Mesenchymal stem cell (in vitro differentiated cells and primary cell): ENCODE results near the gene TMEM81.

Experiments used
- DNase-seq: peaks from one replicate; pipeline ENCODE4 v3.0.0-alpha.2; 2013
- H2AFZ ChIP-seq: one replicate; pipeline ENCODE4 v1.6.1; 2013; ENCODE audit warnings: low read depth, mild to moderate bottlenecking, control low read depth, inconsistent platforms, low read length, moderate library complexity
- H2AK5ac ChIP-seq: 2 replicates; pipeline ENCODE4 v1.6.1; 2013; ENCODE audit warnings: low read length, moderate library complexity, mild to moderate bottlenecking, inconsistent platforms; ENCODE audit not compliant: severe bottlenecking
- H2BK120ac ChIP-seq: one replicate; pipeline ENCODE4 v1.6.1; 2013; ENCODE audit warnings: low read depth, mild to moderate bottlenecking, inconsistent platforms, low read length, moderate library complexity
- H2BK12ac ChIP-seq, 2 experiments: one replicate each; pipeline ENCODE4 v1.6.1; 2013; ENCODE audit warnings: inconsistent platforms in 2 of 2, low read length in 2 of 2, mild to moderate bottlenecking in 2 of 2, moderate library complexity in 2 of 2, control low read depth in 1 of 2
- H2BK15ac ChIP-seq: one replicate; pipeline ENCODE4 v1.6.1; 2013; ENCODE audit warnings: mild to moderate bottlenecking, low read depth, inconsistent platforms; ENCODE audit not compliant: poor library complexity, severe bottlenecking
- H2BK5ac ChIP-seq: 2 replicates; pipeline ENCODE4 v1.6.1; 2013; ENCODE audit warnings: low read depth, mild to moderate bottlenecking, low read length, control low read depth, inconsistent platforms; ENCODE audit not compliant: poor library complexity, severe bottlenecking
- H3K14ac ChIP-seq, 2 experiments: one replicate each; pipeline ENCODE4 v1.6.1; 2013; ENCODE audit warnings: inconsistent platforms in 2 of 2, low read length in 2 of 2, control low read depth in 1 of 2, mild to moderate bottlenecking in 1 of 2, moderate library complexity in 1 of 2
- H3K18ac ChIP-seq, 2 experiments: one replicate each; pipeline ENCODE4 v1.6.1; 2013; ENCODE audit warnings: inconsistent platforms in 2 of 2, low read length in 2 of 2, control low read depth in 1 of 2, low read depth in 1 of 2, mild to moderate bottlenecking in 1 of 2
- H3K23ac ChIP-seq, 2 experiments: one replicate each; pipeline ENCODE4 v1.6.1; 2013; ENCODE audit warnings: inconsistent platforms in 2 of 2, low read length in 2 of 2, mild to moderate bottlenecking in 2 of 2, moderate library complexity in 2 of 2, control low read depth in 1 of 2
- H3K27ac ChIP-seq: 2 replicates; pipeline ENCODE4 v1.5.1; 2013; ENCODE audit warnings: mild to moderate bottlenecking, moderate library complexity, low read length, control low read depth, inconsistent platforms; ENCODE audit not compliant: poor library complexity, severe bottlenecking
- H3K27me3 ChIP-seq, 2 experiments: 2 replicates each; pipeline versions ENCODE4 v1.6.1 to v1.7.0; 2013; ENCODE audit warnings: low read length in 2 of 2, mild to moderate bottlenecking in 2 of 2, moderate library complexity in 2 of 2, control low read depth in 1 of 2, inconsistent platforms in 1 of 2; ENCODE audit not compliant: control insufficient read depth in 1 of 2, insufficient read depth in 1 of 2
- H3K36me3 ChIP-seq, 2 experiments: 2 replicates each; pipeline versions ENCODE4 v1.6.1 to v1.7.0; 2013; ENCODE audit warnings: low read length in 2 of 2, control low read depth in 1 of 2, inconsistent platforms in 1 of 2, low read depth in 1 of 2, mild to moderate bottlenecking in 1 of 2; ENCODE audit not compliant: insufficient read depth in 2 of 2, control insufficient read depth in 1 of 2
- H3K4ac ChIP-seq, 2 experiments: one replicate each; pipeline ENCODE4 v1.6.1; 2013; ENCODE audit warnings: inconsistent platforms in 2 of 2, low read length in 2 of 2, mild to moderate bottlenecking in 2 of 2, moderate library complexity in 2 of 2, control low read depth in 1 of 2, low read depth in 1 of 2
- H3K4me1 ChIP-seq: 2 replicates; pipeline ENCODE4 v1.6.1; 2013; ENCODE audit warnings: low read depth, low read length, control low read depth; ENCODE audit not compliant: control insufficient read depth, insufficient read depth
- H3K4me2 ChIP-seq: 2 replicates; pipeline ENCODE4 v1.6.1; 2013; ENCODE audit warnings: low read length, mild to moderate bottlenecking, inconsistent platforms; ENCODE audit not compliant: poor library complexity, severe bottlenecking
- H3K4me3 ChIP-seq, 2 experiments: 2 replicates each; pipeline versions ENCODE4 v1.5.1 to v1.7.0; 2013; ENCODE audit warnings: low read length in 2 of 2, mild to moderate bottlenecking in 2 of 2, control low read depth in 1 of 2, low read depth in 1 of 2; ENCODE audit not compliant: insufficient read depth in 1 of 2
- H3K79me1 ChIP-seq: replicated peaks from 2 replicates; pipeline ENCODE4 v1.6.1; 2013; ENCODE audit warnings: mild to moderate bottlenecking, control low read depth, low read length, inconsistent platforms; ENCODE audit not compliant: poor library complexity, severe bottlenecking
- H3K9ac ChIP-seq: 2 replicates; pipeline ENCODE4 v1.7.0; 2013; ENCODE audit warnings: mild to moderate bottlenecking, low read length, moderate library complexity
- H3K9me3 ChIP-seq: 2 replicates; pipeline ENCODE4 v1.7.0; 2013; ENCODE audit warnings: mild to moderate bottlenecking, low read length; ENCODE audit not compliant: control insufficient read depth
- H4K8ac ChIP-seq: one replicate; pipeline ENCODE4 v1.6.1; 2013; ENCODE audit warnings: inconsistent platforms, mild to moderate bottlenecking, low read length, moderate library complexity
- H4K91ac ChIP-seq: one replicate; pipeline ENCODE4 v1.6.1; 2013; ENCODE audit warnings: mild to moderate bottlenecking, low read length, inconsistent platforms
- WGBS: methylation state at CpG from one replicate; pipeline ENCODE4 v1.1.7; 2013; ENCODE audit warnings: mixed read lengths; 5-methylcytosine and 5-hydroxymethylcytosine counted together

TMEM81 gene

DNA sequence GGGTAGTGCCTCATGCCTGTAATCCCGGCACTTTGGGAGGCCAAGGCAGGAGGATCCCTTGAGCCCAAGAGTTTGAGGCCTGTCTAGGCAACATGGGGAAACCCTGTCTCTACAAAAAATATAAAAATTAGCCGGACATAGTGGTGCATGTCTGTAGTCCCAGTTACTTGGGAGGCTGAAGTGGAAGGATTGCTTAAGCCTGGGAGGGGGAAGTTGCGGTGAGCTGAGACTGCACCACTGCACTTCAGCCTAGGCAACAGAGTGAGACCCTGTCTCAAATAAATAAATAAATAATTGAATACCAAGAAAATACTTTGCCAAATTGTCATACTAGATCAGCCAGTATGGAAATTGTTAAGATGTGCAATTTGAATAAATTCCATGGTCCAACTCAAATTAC lies 43.4 kb upstream of the TMEM81 start:
- no peaks in the 10 kb centered on the region for H3K79me1 ChIP-seq
- no peaks in the 10 kb centered on the region for H3K27me3 ChIP-seq
- no peaks in the 10 kb centered on the region for H3K36me3 ChIP-seq
- H3K27ac ChIP-seq, result no peak overlapping the region
- H3K4me3 ChIP-seq, result no peak overlapping the region
- no peak overlapping the region for H3K4ac ChIP-seq
- H2AK5ac ChIP-seq, result no peak overlapping the region
- H2BK120ac ChIP-seq, result no peak overlapping the region
- H2BK12ac ChIP-seq, result no peak overlapping the region
- H2BK15ac ChIP-seq, result no peak overlapping the region
- H3K9me3 ChIP-seq, result no peaks in the 10 kb centered on the region
- no peak overlapping the region for H3K23ac ChIP-seq
- WGBS, result 96% methylated on average over 2 of the region's 3 CpGs
- H4K8ac ChIP-seq, result no peak overlapping the region
- H3K18ac ChIP-seq, result no peak overlapping the region
- no peak overlapping the region for H3K4me2 ChIP-seq
- H3K9ac ChIP-seq, result no peak overlapping the region
- H4K91ac ChIP-seq, result no peak overlapping the region
- no peaks in the 10 kb centered on the region for H3K4me1 ChIP-seq
- DNase-seq, result no peak
- no peak overlapping the region for H3K14ac ChIP-seq
- H2BK5ac ChIP-seq, result no peak overlapping the region
- no peak overlapping the region for H2AFZ ChIP-seq

DNA sequence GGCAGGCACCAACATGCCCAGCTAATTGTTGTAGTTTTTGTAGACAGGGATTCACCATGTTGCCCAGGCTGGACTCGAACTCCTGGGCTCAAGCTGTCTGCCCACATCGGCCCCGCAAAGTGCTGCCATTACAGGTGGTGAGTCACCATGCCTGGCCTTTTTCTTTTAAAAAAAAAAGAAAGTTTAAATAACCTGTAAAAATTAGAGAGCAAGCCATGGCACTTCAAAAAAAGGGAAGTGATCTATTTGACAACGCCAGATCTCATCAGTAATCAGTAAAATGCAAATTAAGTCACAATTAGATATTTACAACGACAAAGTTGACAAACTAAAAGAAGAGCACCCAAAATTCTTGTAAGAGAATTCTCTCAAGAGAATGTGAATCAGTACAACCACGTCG lies 40.5 kb upstream of the TMEM81 start:
- Histone ChIP-seq H3K4me2 (no peak overlapping the region), H3K9ac (no peak overlapping the region), H3K23ac (no peak overlapping the region), H3K9me3 (no peaks in the 10 kb centered on the region), H2AFZ (no peak overlapping the region), H4K91ac (no peak overlapping the region), H3K14ac (no peak overlapping the region), H3K36me3 (no peaks in the 10 kb centered on the region), H3K27ac (no peak overlapping the region), H3K4ac (no peak overlapping the region), H2AK5ac (no peak overlapping the region), H2BK15ac (no peak overlapping the region), H3K18ac (no peak overlapping the region), H3K4me3 (no peak overlapping the region), H3K79me1 (no peaks in the 10 kb centered on the region), H2BK120ac (no peak overlapping the region), H3K27me3 (no peaks in the 10 kb centered on the region), H4K8ac (no peak overlapping the region), H2BK5ac (no peak overlapping the region), H2BK12ac (no peak overlapping the region), H3K4me1 (peaks cover 3% of the 10 kb centered on the region)
- 89% methylated on average over 3 of the region's 7 CpGs for WGBS
- DNase-seq, result no peak

DNA sequence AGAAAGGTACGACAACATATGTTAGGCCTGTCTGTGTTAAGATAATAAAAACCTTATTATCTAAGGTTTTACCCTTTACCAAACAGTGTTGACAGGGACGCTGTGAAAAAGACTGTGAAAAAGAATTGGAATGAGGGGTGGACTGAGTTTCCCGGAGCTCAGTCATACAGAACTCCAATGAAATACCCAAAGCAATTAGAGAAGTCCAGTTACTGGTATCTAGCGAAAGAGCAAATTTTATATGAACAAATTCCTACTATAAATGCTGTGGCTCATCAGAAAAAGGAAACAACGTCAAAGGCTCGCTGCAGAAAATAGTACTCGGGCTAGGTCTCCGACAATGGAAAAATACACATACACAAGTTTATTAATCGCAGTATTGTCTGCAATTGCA lies 38.2 kb upstream of the TMEM81 start:
- no peak overlapping the region for H4K8ac ChIP-seq

DNA sequence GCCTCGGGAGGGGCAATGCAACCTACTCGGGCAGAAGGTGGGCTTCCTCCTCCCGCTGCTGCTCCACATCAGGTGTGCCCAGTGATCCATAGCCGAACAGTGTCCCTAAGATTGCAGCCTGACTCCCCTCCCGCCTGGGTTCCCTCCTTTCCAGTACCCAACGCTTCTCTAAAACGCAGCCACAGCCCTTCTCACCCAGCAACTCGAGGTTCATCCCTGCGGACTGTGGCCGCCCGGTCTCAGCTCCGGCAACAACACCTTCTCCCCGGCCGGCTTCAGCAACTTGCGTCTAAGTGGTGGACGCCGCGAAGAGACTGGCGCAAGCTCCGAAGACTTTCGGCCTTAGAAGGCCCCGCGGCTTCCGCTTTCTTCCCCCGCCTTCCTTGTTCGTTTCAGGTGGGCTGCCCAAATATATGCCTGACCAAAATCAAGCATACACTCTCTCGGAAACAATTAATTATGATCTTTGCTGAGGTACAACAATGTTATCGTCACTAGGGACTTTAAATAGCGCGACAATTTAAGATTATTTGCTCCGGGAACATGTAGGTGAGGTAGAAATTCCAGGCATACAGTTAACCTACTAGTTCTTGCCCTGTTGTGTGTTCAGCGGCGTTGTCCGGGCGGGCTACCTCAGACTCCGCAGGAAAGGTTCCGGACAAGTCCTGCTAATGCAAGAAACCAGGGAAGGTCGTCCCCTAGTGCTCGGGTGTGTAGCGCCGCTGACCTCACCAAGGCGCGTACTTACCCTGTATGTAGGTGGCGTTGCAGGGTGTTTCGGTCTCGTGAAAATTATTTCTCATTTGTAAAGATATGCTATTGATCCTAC lies 37.6 kb upstream of the TMEM81 start, which contains the start of gene RBBP5:
RBBP5 (minus strand) TSS at position 319 of the 829 bp plus-strand sequence; CDS start at position 214, 105 bp downstream.
- H3K9me3 ChIP-seq, result no peaks in the 10 kb centered on the region
- 0% methylated on average over 42 of the region's 46 CpGs for WGBS

More for the DNA sequence above, 38.2 kb upstream of the TMEM81 start:
- DNase-seq, result no peak
- no peak overlapping the region for H2BK12ac ChIP-seq
- 72% methylated on average over 6 of the region's 9 CpGs for WGBS
- H2BK5ac ChIP-seq, result no peak overlapping the region
- H3K9ac ChIP-seq, result peak overlapping the region; percentile 93
- no peaks in the 10 kb centered on the region for H3K27me3 ChIP-seq
- peak overlapping the region; percentile 78 for H3K4me2 ChIP-seq
- H3K36me3 ChIP-seq, result peaks cover 3 to 8% of the 10 kb centered on the region in 2 experiments
- peaks cover 2% of the 10 kb centered on the region for H3K79me1 ChIP-seq
- H3K4ac ChIP-seq, result no peak overlapping the region
- H3K14ac ChIP-seq, result no peak overlapping the region
- peaks cover 4% of the 10 kb centered on the region for H3K4me1 ChIP-seq
- no peak overlapping the region for H2BK120ac ChIP-seq
- no peak overlapping the region for H2AK5ac ChIP-seq
- no peak overlapping the region for H2AFZ ChIP-seq
- no peak overlapping the region for H2BK15ac ChIP-seq
- H4K91ac ChIP-seq, result no peak overlapping the region
- H3K4me3 ChIP-seq, result peak overlapping the region in 1 of 2 experiments; percentile 97
- no peaks in the 10 kb centered on the region for H3K9me3 ChIP-seq
- no peak overlapping the region for H3K23ac ChIP-seq
- H3K18ac ChIP-seq, result no peak overlapping the region
- peak overlapping the region; percentile 32 for H3K27ac ChIP-seq

More for the DNA sequence above, 37.6 kb upstream of the TMEM81 start, which contains the start of gene RBBP5:
- H3K23ac ChIP-seq, result peak within 1 kb of the TSS in 1 of 2 experiments; percentile 10
- no peak within 1 kb of the TSS for H4K91ac ChIP-seq
- peak within 1 kb of the TSS in 1 of 2 experiments; percentile 8 for H3K14ac ChIP-seq
- peak within 1 kb of the TSS; percentile 25 for H2BK5ac ChIP-seq
- peak within 1 kb of the TSS; percentile 61 for H2BK120ac ChIP-seq
- H2BK15ac ChIP-seq, result peak within 1 kb of the TSS; percentile 74
- peaks cover 3% of the 10 kb centered on the region for H3K79me1 ChIP-seq
- peaks cover 8 to 10% of the 10 kb centered on the region in 2 experiments for H3K36me3 ChIP-seq
- peak; percentile 97 for DNase-seq
- peak within 1 kb of the TSS; percentile 72 to 87 for H3K18ac ChIP-seq
- no peak within 1 kb of the TSS for H2BK12ac ChIP-seq
- no peak within 1 kb of the TSS for H2AK5ac ChIP-seq
- peak within 1 kb of the TSS; percentile 76 to 97 for H3K4me3 ChIP-seq
- peak within 1 kb of the TSS; percentile 93 for H3K9ac ChIP-seq
- peaks cover 4% of the 10 kb centered on the region for H3K4me1 ChIP-seq
- H3K4me2 ChIP-seq, result peak within 1 kb of the TSS; percentile 81
- no peaks in the 10 kb centered on the region for H3K27me3 ChIP-seq
- H2AFZ ChIP-seq, result peak within 1 kb of the TSS; percentile 20
- H3K4ac ChIP-seq, result peak within 1 kb of the TSS; percentile 60 to 81
- peak within 1 kb of the TSS; percentile 93 for H3K27ac ChIP-seq
- H4K8ac ChIP-seq, result peak within 1 kb of the TSS; percentile 97
